ENCODE measurements around the gene PARL.

PARL gene

GRCh38 chr3:183817639-183818038 is 67.0 kb downstream of the PARL start:
- DNase-seq (ENCODE audit: low spot score) = no peak

DNA sequence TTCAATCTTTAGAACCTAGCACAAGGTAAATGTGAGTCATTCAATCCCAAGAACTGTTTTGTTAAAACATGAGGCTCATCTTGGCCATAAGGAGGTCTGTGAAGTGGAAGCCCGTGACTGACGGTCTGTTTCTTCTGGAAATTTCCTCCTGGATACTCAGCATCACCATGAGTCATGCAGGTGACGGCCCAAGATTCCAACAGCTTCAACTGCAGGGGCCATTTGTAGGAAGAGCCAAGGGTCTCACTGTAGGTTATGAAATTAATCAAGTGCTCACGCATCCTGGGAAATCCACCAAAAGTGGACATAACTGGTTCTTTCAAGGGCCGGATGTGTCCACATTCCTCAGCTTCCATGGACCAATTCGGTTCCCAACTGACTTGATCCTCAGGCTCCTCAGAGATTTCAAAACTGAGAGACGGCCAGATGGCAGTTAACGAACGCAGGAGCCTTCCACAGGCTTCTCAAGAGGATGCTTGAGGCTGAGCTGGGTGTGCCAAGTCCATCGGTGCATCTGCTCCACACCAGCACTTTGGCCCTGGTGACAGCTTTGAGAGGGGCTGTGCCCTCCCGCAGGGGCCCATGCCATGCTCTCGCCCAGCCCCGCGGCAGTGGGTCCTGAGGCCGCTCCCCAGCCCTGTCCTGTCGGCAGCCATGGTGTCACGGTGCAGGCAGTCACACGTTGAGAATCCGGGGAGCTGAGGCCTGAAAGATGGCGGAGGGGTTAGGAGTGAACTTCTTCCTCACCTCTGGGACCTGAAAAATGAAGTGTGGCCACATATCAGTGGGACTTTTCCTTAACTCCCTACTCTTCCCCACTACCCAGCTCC is 67.8 kb downstream of the PARL start:
- no peak for DNase-seq (ENCODE audit: low spot score)

- DNase-seq (ENCODE audit: low spot score) = no peak
Observed at GRCh38 chr3:183815951-183816475, 68.7 kb downstream of the PARL start.

- DNase-seq (ENCODE audit: low spot score) = no peak
Observed at GRCh38 chr3:183815563-183815940, 69.1 kb downstream of the PARL start.

GRCh38 chr3:183814240-183814639 is 70.4 kb downstream of the PARL start:
- no peak for DNase-seq (ENCODE audit: low spot score)

DNA sequence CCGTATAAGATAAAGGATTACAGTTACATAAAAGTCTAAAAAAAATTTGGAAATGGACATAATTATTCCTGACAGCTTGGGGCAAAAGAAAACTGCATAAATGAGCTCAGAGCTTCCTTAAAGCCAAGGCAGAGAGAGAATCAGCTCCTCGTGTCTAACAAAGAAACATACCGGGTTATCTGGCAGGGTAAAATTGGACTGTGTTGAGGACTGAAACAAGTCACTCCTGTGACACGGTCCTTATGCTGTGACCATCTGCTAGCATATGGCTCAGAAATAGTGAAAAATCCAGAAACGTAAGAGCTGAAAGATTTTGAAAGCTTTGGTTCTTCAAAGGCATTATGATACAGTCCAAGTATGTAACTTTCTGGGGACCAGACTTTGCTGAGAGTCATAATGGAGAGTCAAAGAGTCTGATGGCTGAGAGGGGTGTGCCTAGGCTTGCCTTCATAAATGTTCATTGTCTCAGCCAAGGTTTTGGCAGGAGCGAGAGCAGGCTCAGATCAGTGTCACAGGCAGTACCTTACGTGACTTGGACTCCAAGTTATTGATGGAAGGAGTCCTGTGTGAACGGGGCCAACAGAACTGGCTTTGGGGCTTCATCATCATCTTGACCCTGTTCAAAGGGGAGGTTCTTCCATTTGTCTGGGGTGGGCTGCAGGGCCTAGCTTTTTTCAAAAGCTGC is 71.8 kb downstream of the PARL start:
- DNase-seq (ENCODE audit: low spot score) = no peak

DNA sequence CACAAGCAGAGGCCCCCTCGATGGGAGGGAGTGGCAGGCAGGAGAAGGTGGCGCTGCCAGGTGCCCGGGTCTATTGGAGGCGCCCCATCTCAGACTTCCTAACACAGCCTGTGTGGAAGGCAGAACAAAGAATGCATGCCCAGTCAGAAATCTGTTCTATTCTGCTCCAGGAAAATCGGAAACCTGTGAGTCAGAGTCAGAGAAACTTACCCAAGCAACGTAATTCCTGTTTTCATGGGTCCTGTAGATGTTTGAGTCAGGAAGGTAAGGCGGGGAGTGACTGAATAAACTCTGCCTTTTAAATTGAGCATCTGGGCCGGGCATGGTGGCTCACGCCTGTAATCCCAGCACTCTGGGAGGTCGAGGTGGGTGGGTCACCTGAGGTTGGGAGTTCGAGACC is 73.0 kb downstream of the PARL start:
- DNase-seq (ENCODE audit: low spot score) = no peak

DNA sequence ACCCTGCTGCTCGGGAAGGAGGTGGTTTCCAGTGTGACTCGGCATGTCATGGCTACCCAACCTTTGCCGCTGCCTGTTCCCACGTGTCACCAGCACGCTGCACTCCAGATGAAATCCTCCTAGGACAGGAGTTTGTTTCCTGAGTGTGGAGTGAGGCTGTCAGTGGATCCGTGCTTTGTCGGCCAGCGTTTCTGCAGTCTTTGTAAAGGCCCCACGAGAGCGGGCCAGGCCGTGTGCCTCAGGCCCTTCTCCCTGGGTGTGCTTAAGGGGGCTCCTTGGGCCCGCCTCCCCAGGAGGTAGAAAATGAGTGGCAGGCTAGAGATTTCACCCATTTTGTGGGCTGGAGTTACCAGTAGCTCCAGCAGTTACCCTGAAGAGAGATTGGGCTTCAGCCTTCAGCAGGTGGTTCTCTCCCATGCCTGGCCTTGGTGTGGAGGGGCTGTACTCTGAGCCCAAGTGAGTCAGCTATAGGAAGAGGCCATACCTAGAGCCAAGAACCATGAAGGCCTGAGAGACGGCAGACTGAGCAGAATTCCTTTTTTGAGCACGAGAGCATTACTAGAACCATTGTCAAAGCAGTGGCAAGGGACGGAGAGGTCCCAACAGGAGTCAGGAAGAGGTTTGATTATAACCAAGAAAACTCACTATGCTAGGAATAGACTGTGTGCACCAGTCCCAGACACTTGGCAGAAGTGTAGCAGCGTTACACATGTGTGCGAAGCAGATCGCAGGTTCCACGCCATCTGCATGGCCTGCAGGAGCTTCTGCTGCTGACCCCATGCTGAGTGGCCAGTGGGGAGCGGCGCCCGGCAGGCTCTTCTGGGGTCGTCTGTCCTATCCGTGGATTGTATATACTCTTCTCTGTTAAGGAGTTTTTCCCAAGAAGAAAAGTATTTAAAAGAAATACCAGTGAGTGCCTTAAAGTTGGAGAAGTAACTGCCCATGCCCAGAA is 73.8 kb downstream of the PARL start:
- no peak for DNase-seq (ENCODE audit: low spot score)

- DNase-seq (ENCODE audit: low spot score) = no peak
Observed at GRCh38 chr3:183809270-183809669, 75.4 kb downstream of the PARL start.

DNA sequence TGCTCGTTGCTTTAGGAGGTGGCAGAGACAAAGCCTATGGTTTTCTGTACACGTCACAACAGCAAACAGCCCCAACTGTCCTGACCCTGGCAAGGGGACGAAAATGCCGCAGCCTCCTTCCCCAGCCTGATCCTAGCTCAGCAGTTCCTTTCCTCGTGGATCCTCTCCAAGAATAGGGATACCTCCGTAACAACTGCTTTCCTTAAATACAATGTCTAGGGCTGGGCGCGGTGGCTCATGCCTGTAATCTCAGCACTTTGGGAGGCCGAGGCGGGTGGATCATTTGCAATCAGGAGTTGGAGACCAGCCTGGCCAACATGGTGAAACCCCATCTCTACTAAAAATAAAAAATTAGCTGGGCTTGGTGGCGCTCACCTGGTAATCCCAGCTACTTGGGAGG is 76.3 kb downstream of the PARL start:
- DNase-seq (ENCODE audit: low spot score) = no peak

- no peak for DNase-seq (ENCODE audit: low spot score)
Observed at GRCh38 chr3:183807881-183808280, 76.8 kb downstream of the PARL start.

- DNase-seq (ENCODE audit: low spot score) = no peak
Observed at GRCh38 chr3:183807209-183807728, 77.4 kb downstream of the PARL start.

GRCh38 chr3:183802989-183803388 is 81.7 kb downstream of the PARL start:
- no peak for DNase-seq (ENCODE audit: low spot score)

GRCh38 chr3:183801601-183802000 is 83.1 kb downstream of the PARL start:
- DNase-seq (ENCODE audit: low spot score) = no peak

DNA sequence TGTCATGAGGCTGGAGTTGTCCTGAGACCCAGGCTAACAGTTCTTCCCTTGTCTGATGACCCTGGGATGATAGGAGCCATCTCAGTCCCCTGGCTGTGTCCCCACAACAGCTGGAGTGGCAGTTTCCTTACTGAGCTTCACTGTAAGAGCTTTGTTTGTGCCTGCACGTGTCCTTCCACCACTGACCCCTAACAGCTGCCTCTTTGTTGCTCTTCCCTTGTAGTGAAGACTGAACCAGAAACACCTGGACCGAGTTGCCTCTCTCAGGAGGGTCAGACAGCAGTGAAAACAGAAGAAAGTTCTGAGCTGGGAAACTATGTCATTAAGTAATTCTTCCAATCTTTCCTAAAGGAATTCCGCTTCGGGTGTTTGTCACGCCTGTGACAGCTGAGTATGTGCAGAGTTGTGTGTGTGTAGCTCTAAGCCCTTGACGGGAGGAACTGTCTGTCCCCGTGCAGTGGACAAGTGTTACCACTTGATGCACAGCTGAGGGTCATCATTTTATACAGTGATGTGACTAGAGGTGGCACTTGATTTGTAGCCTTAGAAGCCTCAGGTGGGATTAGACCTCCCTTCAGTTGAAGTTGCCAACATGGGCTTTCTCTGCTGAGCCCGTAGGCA is 84.3 kb downstream of the PARL start:
- no peak for DNase-seq (ENCODE audit: low spot score)

DNA sequence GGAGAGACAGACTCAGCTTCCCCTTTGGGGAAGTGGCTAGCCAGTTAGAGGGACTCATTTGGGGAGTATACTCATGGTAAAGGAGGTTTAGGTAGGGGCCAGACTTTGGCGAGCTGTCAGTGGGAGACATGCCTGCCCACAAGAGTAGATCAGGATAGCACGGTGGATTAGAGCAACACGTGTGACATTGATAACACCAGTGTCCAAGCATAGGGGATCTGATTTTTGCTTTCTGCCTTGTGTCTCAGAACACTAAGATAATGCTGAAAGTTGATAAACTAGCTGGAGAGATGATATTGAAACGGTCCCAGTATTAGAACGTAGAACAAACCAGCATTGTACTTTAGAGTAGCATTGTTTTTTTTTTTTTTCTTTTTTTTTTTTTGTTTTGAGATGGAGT is 85.2 kb downstream of the PARL start:
- DNase-seq (ENCODE audit: low spot score) = no peak

- no peak for DNase-seq (ENCODE audit: low spot score)
Observed at GRCh38 chr3:183797996-183798395, 86.7 kb downstream of the PARL start.

- DNase-seq (ENCODE audit: low spot score) = no peak
Observed at GRCh38 chr3:183796372-183796771, 88.3 kb downstream of the PARL start.

GRCh38 chr3:183794452-183794851 is 90.2 kb downstream of the PARL start:
- no peak for DNase-seq (ENCODE audit: low spot score)

- no peak for DNase-seq (ENCODE audit: low spot score)
Observed at GRCh38 chr3:183792976-183793375, 91.7 kb downstream of the PARL start.

- no peak for DNase-seq (ENCODE audit: low spot score)
Observed at GRCh38 chr3:183790700-183791099, 94.0 kb downstream of the PARL start.

DNA sequence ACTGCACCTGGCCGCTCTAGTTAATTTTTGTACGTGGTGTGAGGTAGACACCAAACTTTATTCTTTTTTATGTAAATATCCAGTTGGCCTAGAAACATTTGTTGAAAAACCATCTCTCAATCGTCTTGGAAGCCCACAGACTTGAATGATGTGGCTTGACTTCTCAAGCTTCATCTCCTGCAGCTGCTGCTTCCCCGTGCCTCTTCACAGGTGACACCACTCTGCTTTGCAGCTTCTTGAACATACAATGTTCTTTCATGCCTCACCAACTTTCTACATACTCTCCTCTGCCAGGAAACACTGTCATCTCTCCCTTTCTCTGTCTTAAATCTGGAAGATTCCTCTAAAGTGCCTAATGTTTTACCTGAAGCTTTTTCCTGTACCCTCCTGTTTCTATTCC is 94.9 kb downstream of the PARL start:
- no peak for DNase-seq (ENCODE audit: low spot score)
